ENCODE results near the gene SF3B2. TPM values are rescaled to one million over a fixed set of nuclear protein-coding genes. Genes with fewer than 3 reads are reported as not detected.

SF3B2 gene
- polyA plus RNA-seq, 2 of the 4 experiments (the other 2 are of a cell fraction), result 108 to 182 TPM

- no peak for ATAC-seq
- ChIA-PET POLR2A (no interaction called here), CTCF (interaction anchor here (0.8 to 9.7 kb wide), 7 partner anchors 7 to 48 kb away, joined by 3 to 82 read pairs (median 3); partner anchors contain the start of genes PACS1 and SF3B2)
- no peak for DNase-seq (ENCODE audit: low read depth in 1 of 2, low spot score in 1 of 2)
- no peak for FAIRE-seq
- Histone ChIP-seq H3K4me2 (no peak overlapping the region), H3K4me1 (peaks cover 59% of the 10 kb centered on the region), H3K9me3 (no peaks in the 10 kb centered on the region), H3K4me3 (no peak overlapping the region), H3K27ac (peak overlapping the region in 1 of 2 experiments; percentile 8; a peak in 2 of 6 replicates)
- TF ChIP-seq TFCP2L1 (CRISPR knock-in tag; IDR thresholded peaks at IDR 0.05) (no peak), HOXA7 (CRISPR knock-in tag; IDR thresholded peaks at IDR 0.05) (no peak), MAZ (IDR thresholded peaks at IDR 0.05; ENCODE audit: borderline replicate concordance, low read depth, low read length) (no peak), MAX (IDR thresholded peaks at IDR 0.05) (no peak), CEBPB (IDR thresholded peaks at IDR 0.05) (no peak), CHD2 (IDR thresholded peaks at IDR 0.05; ENCODE audit: low read length, partially characterized antibody) (no peak)
- WGBS (ENCODE audit: missing lambda C conversion rate), result 86% methylated on average over 9 of the region's 9 CpGs
These were observed 24.4 kb downstream of the SF3B2 start for GRCh38 chr11:66076561-66076960.

- 88% methylated on average over 3 of the region's 3 CpGs for WGBS (ENCODE audit: missing lambda C conversion rate)
- FAIRE-seq, result no peak
- no peak overlapping the region for H3K4me3 ChIP-seq
- peaks cover 61% of the 10 kb centered on the region for H3K4me1 ChIP-seq
- ChIA-PET CTCF (interaction anchor here (0.8 to 9.7 kb wide), 6 partner anchors 8 to 56 kb away, joined by 3 to 82 read pairs (median 3); partner anchors contain the start of gene PACS1), POLR2A (interaction anchor here (0.6 to 0.7 kb wide), 2 partner anchors 30 to 217 kb away, joined by 3 to 5 read pairs; no protein-coding TSS in a partner anchor)
- no peaks in the 10 kb centered on the region for H3K9me3 ChIP-seq
- no peak for TF ChIP-seq TP53 (CRISPR knock-in tag; IDR thresholded peaks at IDR 0.05)
- no peak for TF ChIP-seq BHLHE40 (IDR thresholded peaks at IDR 0.05; ENCODE audit: low read depth, low read length)
- no peak for TF ChIP-seq ESRRA (IDR thresholded peaks at IDR 0.05; ENCODE audit: borderline replicate concordance, low read length)
- no peak for TF ChIP-seq MAX (IDR thresholded peaks at IDR 0.05)
- no peak for TF ChIP-seq NR3C1 (IDR thresholded peaks at IDR 0.05)
- TF ChIP-seq HEYL (CRISPR knock-in tag; IDR thresholded peaks at IDR 0.05), result no peak
- TF ChIP-seq REST (IDR thresholded peaks at IDR 0.05), result no peak
- no peak for TF ChIP-seq EHF (CRISPR knock-in tag; IDR thresholded peaks at IDR 0.05)
- no peak for TF ChIP-seq CBX2 (IDR thresholded peaks at IDR 0.05; ENCODE audit: borderline replicate concordance, low read depth)
- TF ChIP-seq ZNF302 (CRISPR knock-in tag; IDR thresholded peaks at IDR 0.05), result no peak
- no peak for TF ChIP-seq HMGXB4 (CRISPR knock-in tag; IDR thresholded peaks at IDR 0.05; ENCODE audit: borderline replicate concordance)
- TF ChIP-seq ZFP36 (IDR thresholded peaks at IDR 0.05; ENCODE audit: borderline replicate concordance, partially characterized antibody), result no peak
- no peak for TF ChIP-seq BCL3 (IDR thresholded peaks at IDR 0.05)
- TF ChIP-seq HOXA7 (CRISPR knock-in tag; IDR thresholded peaks at IDR 0.05), result no peak
- no peak for TF ChIP-seq KDM1A (IDR thresholded peaks at IDR 0.05; ENCODE audit: low read depth)
- no peak for ATAC-seq
- no peak overlapping the region for H3K4me2 ChIP-seq
- no peak overlapping the region for H3K27ac ChIP-seq
- no peak for DNase-seq (ENCODE audit: low read depth in 1 of 2, low spot score in 1 of 2)
These were observed 25.8 kb downstream of the SF3B2 start for GRCh38 chr11:66077927-66078326.

Measured in A549 (cell line).